ENCODE data around the gene UTS2B.

UTS2B gene

DNA sequence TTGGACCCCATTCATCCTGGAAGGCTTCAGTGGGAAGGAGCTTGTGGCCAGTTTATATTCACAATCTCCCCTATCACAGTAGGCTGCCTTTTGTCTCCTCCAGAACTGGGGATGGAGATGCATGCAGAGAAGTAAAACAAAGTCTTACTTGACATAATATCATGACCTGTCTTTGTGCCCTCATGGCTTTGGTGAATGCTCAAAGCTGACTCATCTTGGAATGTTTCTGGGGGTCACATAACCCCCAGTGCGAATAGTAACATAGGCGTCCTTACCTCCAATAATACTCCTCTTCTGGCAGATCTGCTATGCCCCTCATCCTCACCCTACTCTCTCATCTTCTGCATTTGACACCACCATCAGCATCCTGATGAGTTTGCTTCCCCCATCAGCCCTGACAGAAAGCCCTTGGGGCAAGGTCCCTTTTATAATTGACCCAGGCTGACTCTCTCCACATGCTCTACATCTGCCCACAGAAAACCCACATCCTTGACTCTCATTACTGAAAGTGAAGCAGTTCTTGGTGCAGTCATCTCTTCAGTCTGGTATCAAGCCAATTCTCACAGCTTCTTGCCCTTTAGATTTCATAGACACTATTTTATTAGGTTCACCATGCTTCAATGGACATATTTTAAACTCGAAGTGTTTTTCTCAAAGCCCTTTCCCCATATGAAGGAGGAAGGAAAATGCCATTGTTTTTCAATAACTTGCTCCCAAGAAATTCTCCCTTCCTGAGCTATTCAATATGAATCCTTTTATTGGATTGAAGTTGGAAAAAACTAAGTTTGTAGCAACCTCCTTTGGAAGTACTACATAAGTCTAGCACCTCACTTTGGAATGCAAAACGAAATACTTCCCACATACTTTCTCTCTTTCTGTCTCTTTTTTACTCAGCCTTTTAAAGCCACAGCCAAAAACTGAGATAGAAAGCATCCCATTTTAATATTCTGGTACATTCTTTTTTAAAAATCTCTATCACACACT, 94.7 kb downstream of the UTS2B start:
- no peak for DNase-seq

DNA sequence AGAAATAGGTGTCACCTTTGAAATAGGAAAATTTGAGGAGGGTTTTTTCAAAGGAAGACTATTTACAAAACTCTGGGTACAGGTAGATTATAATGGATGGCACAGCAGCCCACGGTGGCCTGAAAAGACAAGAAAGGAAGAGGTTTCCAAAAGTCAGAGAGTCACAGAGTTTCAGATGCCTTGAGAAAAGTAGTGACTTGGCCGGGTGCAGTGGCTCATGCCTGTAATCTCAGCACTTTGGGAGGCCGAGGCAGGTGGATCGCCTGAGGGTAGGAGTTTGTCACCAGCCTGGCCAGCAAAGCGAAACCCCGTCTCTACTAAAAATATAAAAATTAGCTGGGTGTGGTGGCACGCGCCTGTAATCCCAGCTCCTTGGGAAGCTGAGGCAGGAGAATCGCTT, 96.1 kb downstream of the UTS2B start:
- DNase-seq: no peak

DNA sequence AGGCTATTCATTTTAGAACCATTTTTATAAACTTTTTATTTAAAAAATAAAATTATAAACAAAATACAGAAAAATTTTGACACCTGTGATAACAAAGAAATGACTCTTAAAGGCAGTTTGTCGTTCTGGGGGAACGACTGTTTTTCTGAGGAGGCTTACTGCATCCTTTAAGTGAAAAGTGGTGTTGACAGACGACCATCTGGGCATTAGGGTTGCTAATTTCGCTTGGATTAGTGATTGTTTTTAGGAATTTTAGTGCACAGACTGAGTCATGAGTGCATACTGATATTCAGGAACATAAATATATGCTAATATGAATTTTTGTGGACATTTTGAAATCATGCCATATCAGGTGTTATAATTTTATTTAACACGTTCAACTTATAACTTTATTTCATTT, 102.8 kb downstream of the UTS2B start:
- DNase-seq: no peak

DNA sequence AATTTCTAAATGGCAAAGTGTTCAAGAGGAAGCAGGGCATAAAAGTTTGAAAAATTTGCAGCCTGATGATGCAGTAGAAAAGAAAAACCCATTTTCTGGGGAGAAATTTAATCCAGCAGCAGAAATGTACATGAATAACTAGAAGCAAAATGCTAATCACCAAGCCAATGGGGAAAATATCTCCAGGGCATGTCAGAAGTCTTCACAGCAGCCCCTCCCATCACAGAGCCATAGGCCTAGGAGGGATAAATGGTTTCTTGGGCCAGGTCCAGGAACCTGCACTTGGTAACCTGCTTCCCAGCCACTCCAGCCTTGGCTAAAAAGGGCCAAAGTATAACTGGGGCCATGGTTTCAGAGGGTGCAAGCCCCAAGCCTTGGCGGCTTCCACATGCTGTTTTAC, 108.7 kb downstream of the UTS2B start:
- DNase-seq: no peak

DNA sequence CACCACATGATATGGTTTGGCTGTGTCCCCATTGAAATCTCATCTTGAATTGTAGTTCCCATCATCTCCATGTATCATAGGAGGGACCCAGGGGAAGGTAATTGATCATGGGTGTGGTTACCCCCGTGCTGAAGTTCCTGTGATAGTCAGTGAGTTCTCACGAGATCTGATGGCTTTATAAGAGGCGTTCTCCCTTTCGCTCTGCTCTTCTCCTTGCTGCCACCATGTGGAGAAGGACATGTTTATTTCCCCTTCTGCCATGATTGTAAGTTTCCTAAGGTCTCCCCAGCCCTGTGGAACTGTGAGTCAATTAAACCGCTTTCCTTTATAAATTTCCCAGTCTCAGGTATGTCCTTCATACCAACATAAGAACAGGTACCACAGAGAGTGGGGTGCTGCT, 109.4 kb downstream of the UTS2B start:
- DNase-seq: no peak

DNA sequence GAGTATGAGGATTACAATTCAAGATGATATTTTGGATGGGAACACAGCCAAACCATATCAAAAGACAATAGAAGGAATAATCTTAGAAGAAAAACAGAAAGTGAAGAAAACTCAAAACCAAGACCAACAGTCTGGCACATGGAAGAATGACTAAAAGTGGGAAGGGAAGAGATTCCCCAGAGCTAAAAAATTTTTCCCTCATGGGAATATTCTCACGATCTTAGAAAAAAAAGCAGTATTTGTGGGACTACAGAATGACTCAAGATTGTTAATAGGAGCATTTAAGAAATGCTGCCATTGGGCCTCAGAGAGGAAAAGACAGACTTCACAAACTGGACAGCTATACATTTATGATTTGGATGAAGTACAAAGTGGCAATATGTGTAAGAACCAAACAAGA, 113.0 kb downstream of the UTS2B start:
- no peak for DNase-seq
